Neural progenitor cell (in vitro differentiated cells): ENCODE data around the gene SURF4.

ENCODE experiments used
- EZH2 ChIP-seq: fragments of 200-600 bp; sonication (generic); IDR thresholded peaks from 2 replicates; pipeline ENCODE4 v1.6.1; 2017; ENCODE audit warnings: antibody characterized with exemption, mild to moderate bottlenecking, moderate library complexity
- TF ChIP-seq, protein P1 (sequence below): fragments of 200-600 bp; sonication (generic); IDR thresholded peaks from 2 replicates; pipeline ENCODE4 v1.5.1; 2017; ENCODE audit warnings: antibody characterized with exemption, mild to moderate bottlenecking

DNA sequence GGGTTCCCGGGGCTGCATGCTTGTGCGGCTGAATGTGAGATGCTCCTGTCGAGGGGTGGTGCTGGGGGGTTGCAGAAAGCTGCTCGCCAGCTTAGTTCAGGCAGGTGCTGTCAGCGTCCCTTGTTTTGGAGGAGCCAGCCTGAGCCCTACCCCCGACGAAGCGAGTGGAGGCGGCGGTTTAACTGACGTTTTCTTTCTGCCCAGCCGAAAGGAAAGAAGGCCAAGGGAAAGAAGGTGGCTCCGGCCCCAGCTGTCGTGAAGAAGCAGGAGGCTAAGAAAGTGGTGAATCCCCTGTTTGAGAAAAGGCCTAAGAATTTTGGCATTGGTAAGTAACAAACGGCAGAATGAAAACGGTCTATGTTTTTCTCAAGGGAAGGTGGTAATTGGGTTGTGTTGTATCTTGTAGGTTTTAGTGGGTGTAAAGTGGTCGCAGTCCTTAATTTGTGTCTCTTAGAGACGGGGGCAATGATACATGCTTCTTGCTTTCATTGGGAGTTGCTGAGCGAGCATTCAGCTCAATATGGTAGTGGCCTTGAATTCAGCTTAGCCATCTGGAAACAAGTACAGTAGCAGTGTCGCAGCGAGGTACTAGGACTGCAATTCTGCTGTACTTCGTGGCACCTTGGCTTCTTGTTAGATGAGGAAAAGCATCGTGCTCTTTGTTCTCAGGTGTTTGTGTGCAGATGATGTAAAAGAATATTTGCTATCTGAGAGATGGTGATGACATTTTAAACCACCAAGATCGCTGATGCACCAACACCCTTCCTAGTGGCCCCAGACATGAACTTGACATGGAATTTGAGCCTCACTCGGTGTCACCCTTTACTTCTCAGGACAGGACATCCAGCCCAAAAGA, 26.9 kb downstream of the SURF4 start:
- TF ChIP-seq, protein P1, sequence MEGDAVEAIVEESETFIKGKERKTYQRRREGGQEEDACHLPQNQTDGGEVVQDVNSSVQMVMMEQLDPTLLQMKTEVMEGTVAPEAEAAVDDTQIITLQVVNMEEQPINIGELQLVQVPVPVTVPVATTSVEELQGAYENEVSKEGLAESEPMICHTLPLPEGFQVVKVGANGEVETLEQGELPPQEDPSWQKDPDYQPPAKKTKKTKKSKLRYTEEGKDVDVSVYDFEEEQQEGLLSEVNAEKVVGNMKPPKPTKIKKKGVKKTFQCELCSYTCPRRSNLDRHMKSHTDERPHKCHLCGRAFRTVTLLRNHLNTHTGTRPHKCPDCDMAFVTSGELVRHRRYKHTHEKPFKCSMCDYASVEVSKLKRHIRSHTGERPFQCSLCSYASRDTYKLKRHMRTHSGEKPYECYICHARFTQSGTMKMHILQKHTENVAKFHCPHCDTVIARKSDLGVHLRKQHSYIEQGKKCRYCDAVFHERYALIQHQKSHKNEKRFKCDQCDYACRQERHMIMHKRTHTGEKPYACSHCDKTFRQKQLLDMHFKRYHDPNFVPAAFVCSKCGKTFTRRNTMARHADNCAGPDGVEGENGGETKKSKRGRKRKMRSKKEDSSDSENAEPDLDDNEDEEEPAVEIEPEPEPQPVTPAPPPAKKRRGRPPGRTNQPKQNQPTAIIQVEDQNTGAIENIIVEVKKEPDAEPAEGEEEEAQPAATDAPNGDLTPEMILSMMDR = no peak
- no peak for TF ChIP-seq EZH2
